HL-60 (cell line): ENCODE results near the gene RBBP8.

ENCODE experiments used
- DNase-seq, 2 experiments: peaks; one replicate each; pipeline ENCODE4 v3.0.0-alpha.2; 2010 to 2020; ENCODE audit warnings: low read depth in 1 of 2, low spot score in 1 of 2
- H3K27ac ChIP-seq: fragments of 250-450 bp; sonication (Bioruptor Pico); replicated peaks from 2 replicates; pipeline ENCODE4 v1.5.1; 2020; ENCODE audit warnings: mild to moderate bottlenecking, moderate library complexity
- H3K27me3 ChIP-seq: fragments of 250-450 bp; sonication (Bioruptor Pico); 2 replicates; pipeline ENCODE4 v1.5.1; 2021; ENCODE audit warnings: mild to moderate bottlenecking, moderate library complexity; ENCODE audit not compliant: insufficient read depth, poor library complexity, severe bottlenecking
- H3K4me3 ChIP-seq: replicated peaks from 2 replicates; pipeline ENCODE4 v1.5.1; 2011; ENCODE audit warnings: mild to moderate bottlenecking, control low read depth, low read length; ENCODE audit not compliant: insufficient read depth
- CTCF ChIP-seq: IDR thresholded peaks from one replicate; pipeline ENCODE4 v1.5.1; 2011; ENCODE audit warnings: low read length, control low read depth, inconsistent platforms; ENCODE audit not compliant: insufficient read depth
- GABPA ChIP-seq: IDR thresholded peaks from 2 replicates; pipeline ENCODE4 v1.6.1; 2012; ENCODE audit warnings: low read depth
- POLR2AphosphoS5 ChIP-seq: IDR thresholded peaks from 2 replicates; pipeline ENCODE4 v1.6.1; 2012; ENCODE audit warnings: low read depth
- SPI1 ChIP-seq: IDR thresholded peaks from 2 replicates; pipeline ENCODE4 v1.6.1; 2012; ENCODE audit warnings: low read depth, mild to moderate bottlenecking, borderline replicate concordance
- TF ChIP-seq, protein P1 (sequence below): IDR thresholded peaks from 2 replicates; pipeline ENCODE4 v1.6.1; 2012; ENCODE audit warnings: low read depth; ENCODE audit not compliant: insufficient replicate concordance

Gene RBBP8

GRCh38 chr18:23053776-23054457 is 120.8 kb downstream of the RBBP8 start:
- Histone ChIP-seq H3K27me3 (no peaks in the 10 kb centered on the region), H3K4me3 (no peak overlapping the region), H3K27ac (no peak overlapping the region)
- TF ChIP-seq, protein P1, sequence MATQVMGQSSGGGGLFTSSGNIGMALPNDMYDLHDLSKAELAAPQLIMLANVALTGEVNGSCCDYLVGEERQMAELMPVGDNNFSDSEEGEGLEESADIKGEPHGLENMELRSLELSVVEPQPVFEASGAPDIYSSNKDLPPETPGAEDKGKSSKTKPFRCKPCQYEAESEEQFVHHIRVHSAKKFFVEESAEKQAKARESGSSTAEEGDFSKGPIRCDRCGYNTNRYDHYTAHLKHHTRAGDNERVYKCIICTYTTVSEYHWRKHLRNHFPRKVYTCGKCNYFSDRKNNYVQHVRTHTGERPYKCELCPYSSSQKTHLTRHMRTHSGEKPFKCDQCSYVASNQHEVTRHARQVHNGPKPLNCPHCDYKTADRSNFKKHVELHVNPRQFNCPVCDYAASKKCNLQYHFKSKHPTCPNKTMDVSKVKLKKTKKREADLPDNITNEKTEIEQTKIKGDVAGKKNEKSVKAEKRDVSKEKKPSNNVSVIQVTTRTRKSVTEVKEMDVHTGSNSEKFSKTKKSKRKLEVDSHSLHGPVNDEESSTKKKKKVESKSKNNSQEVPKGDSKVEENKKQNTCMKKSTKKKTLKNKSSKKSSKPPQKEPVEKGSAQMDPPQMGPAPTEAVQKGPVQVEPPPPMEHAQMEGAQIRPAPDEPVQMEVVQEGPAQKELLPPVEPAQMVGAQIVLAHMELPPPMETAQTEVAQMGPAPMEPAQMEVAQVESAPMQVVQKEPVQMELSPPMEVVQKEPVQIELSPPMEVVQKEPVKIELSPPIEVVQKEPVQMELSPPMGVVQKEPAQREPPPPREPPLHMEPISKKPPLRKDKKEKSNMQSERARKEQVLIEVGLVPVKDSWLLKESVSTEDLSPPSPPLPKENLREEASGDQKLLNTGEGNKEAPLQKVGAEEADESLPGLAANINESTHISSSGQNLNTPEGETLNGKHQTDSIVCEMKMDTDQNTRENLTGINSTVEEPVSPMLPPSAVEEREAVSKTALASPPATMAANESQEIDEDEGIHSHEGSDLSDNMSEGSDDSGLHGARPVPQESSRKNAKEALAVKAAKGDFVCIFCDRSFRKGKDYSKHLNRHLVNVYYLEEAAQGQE = no peak
- peak; percentile 88 for TF ChIP-seq SPI1
- DNase-seq = peak in 1 of 2 experiments; percentile 58

DNA sequence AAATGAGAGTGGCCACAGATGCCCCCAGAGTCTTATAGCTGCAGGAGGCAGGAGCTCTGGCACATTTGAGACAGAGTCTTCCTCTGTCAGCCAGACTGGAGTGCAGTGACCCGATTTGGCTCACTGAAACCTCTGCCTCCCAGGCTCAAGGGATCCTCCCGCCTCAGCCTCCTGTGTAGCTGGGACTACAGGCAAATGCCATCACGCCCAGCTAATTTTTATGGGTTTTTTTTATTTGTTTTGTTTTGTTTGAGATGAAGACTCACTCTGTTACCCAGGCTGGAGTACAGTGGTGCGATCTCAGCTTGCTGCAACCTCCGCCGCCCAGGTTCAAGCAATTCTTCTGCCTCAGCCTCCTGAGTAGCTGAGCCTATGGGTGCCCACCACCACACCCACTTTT is 121.4 kb downstream of the RBBP8 start:
- Histone ChIP-seq H3K4me3 (no peak overlapping the region), H3K27me3 (no peaks in the 10 kb centered on the region), H3K27ac (no peak overlapping the region)
- TF ChIP-seq CTCF (no peak), GABPA (no peak), POLR2AphosphoS5 (no peak), SPI1 (no peak)
- TF ChIP-seq, protein P1 = no peak
- DNase-seq = no peak

- no peaks in the 10 kb centered on the region for H3K27me3 ChIP-seq
- no peak for DNase-seq
- no peak for TF ChIP-seq CTCF
- TF ChIP-seq SPI1 = no peak
- no peak for TF ChIP-seq GABPA
- no peak for TF ChIP-seq POLR2AphosphoS5
- TF ChIP-seq, protein P1 = no peak
- no peak overlapping the region for H3K4me3 ChIP-seq
- no peak overlapping the region for H3K27ac ChIP-seq
Observed at GRCh38 chr18:23056315-23056714, 123.2 kb downstream of the RBBP8 start.
